ENCODE measurements around the gene HHLA2.

- TF ChIP-seq POLR2A (IDR thresholded peaks at IDR 0.05) (no peak), POLR2AphosphoS5 (IDR thresholded peaks at IDR 0.05) (no peak), EP300 (IDR thresholded peaks at IDR 0.05) (no peak)
- TF ChIP-seq, protein P1, sequence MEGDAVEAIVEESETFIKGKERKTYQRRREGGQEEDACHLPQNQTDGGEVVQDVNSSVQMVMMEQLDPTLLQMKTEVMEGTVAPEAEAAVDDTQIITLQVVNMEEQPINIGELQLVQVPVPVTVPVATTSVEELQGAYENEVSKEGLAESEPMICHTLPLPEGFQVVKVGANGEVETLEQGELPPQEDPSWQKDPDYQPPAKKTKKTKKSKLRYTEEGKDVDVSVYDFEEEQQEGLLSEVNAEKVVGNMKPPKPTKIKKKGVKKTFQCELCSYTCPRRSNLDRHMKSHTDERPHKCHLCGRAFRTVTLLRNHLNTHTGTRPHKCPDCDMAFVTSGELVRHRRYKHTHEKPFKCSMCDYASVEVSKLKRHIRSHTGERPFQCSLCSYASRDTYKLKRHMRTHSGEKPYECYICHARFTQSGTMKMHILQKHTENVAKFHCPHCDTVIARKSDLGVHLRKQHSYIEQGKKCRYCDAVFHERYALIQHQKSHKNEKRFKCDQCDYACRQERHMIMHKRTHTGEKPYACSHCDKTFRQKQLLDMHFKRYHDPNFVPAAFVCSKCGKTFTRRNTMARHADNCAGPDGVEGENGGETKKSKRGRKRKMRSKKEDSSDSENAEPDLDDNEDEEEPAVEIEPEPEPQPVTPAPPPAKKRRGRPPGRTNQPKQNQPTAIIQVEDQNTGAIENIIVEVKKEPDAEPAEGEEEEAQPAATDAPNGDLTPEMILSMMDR (IDR thresholded peaks at IDR 0.05): no peak
Measured at GRCh38 chr3:108345492-108346205, 49.3 kb downstream of the HHLA2 start.

Measured in sigmoid colon (tissue), 4 donors.